Measurements from ENCODE around the gene C2orf66. TPM values are rescaled to one million over a fixed set of nuclear protein-coding genes. Genes with fewer than 3 reads are reported as not detected.

Gene C2orf66
- total and polyA plus RNA-seq, 12 donors = 0.14 to 1.2 (median 0.32) TPM; not detected in 6

GRCh38 chr2:196839574-196839973 is 30.4 kb upstream of the C2orf66 start:
- Histone ChIP-seq H3K9me3 (replicated peaks in 1 of 3) (no peaks in the 10 kb centered on the region), H3K4me3 (no peak overlapping the region), H3K27ac (no peak overlapping the region), H3K27me3 (no peaks in the 10 kb centered on the region), H3K36me3 (replicated peaks in 1 of 2) (peaks cover 0 to 13% of the 10 kb centered on the region in 2 donors), H3K4me1 (replicated peaks in 1 of 2) (no peaks in the 10 kb centered on the region)
- DNase-seq = no peak
- WGBS, 4 donors = 89 to 98% (median 91%) methylated on average over 2 of the region's 2 CpGs
- intact Hi-C loops (cut with DNase I) = no loop called here
- TF ChIP-seq POLR2A (IDR thresholded peaks at IDR 0.05) = no peak
- TF ChIP-seq CTCF (IDR thresholded peaks at IDR 0.05) = no peak

- Histone ChIP-seq H3K4me3 (no peak overlapping the region), H3K4me1 (replicated peaks in 1 of 2) (no peaks in the 10 kb centered on the region), H3K27ac (no peak overlapping the region), H3K36me3 (replicated peaks in 1 of 2) (peaks cover 0 to 7% of the 10 kb centered on the region in 2 donors), H3K9me3 (replicated peaks in 1 of 3) (no peaks in the 10 kb centered on the region), H3K27me3 (no peaks in the 10 kb centered on the region)
- intact Hi-C loops (cut with DNase I) = no loop called here
- DNase-seq = no peak
- TF ChIP-seq POLR2A (IDR thresholded peaks at IDR 0.05) (no peak), CTCF (IDR thresholded peaks at IDR 0.05) (no peak)
Observed at GRCh38 chr2:196836440-196836839, 27.3 kb upstream of the C2orf66 start.

GRCh38 chr2:196830701-196831100 is 21.5 kb upstream of the C2orf66 start:
- intact Hi-C loops (cut with DNase I) = no loop called here
- TF ChIP-seq CTCF (IDR thresholded peaks at IDR 0.05) (no peak), POLR2A (IDR thresholded peaks at IDR 0.05) (no peak)
- Histone ChIP-seq H3K9me3 (replicated peaks in 1 of 3) (no peaks in the 10 kb centered on the region), H3K27ac (no peak overlapping the region), H3K27me3 (no peaks in the 10 kb centered on the region), H3K36me3 (replicated peaks in 1 of 2) (no peaks in the 10 kb centered on the region), H3K4me1 (replicated peaks in 1 of 2) (no peaks in the 10 kb centered on the region), H3K4me3 (no peak overlapping the region)
- no peak for DNase-seq
- 95 to 100% (median 95%) methylated on average over 1 of the region's 1 CpG for WGBS, 4 donors

GRCh38 chr2:196827356-196827755 is 18.2 kb upstream of the C2orf66 start:
- Histone ChIP-seq H3K4me1 (replicated peaks in 1 of 2) (no peaks in the 10 kb centered on the region), H3K4me3 (no peak overlapping the region), H3K27me3 (no peaks in the 10 kb centered on the region), H3K9me3 (replicated peaks in 1 of 3) (no peaks in the 10 kb centered on the region), H3K27ac (no peak overlapping the region), H3K36me3 (replicated peaks in 1 of 2) (no peaks in the 10 kb centered on the region)
- TF ChIP-seq CTCF (IDR thresholded peaks at IDR 0.05) = no peak
- no peak for TF ChIP-seq POLR2A (IDR thresholded peaks at IDR 0.05)
- intact Hi-C loops (cut with DNase I) = no loop called here
- DNase-seq = no peak
- WGBS, 4 donors = 66 to 71% (median 69%) methylated on average over 2 of the region's 2 CpGs

Data from adrenal gland (tissue), 12 donors.